Ovary (tissue), 9 donors: ENCODE results near the gene FAM83C. TPM values are rescaled to one million over a fixed set of nuclear protein-coding genes. Genes with fewer than 3 reads are reported as not detected.

ENCODE experiments used
- DNase-seq, 5 donors: peaks; one replicate each; pipeline ENCODE4 v3.0.0-alpha.2; 2019 to 2020
- H3K27ac ChIP-seq, 2 donors: fragments of 200-600 bp; one replicate each; pipeline versions ENCODE4 v1.5.1 to v1.8.0; 2019 to 2022
- H3K27me3 ChIP-seq: fragments of 200-600 bp; one replicate; pipeline ENCODE4 v1.8.0; 2022
- H3K36me3 ChIP-seq: fragments of 200-600 bp; sonication (generic); one replicate; pipeline ENCODE4 v1.5.1; 2019
- H3K4me1 ChIP-seq: one replicate; pipeline ENCODE4 v1.8.1; 2013; ENCODE audit warnings: mild to moderate bottlenecking, moderate library complexity; ENCODE audit not compliant: insufficient read depth
- H3K4me3 ChIP-seq: fragments of 200-600 bp; sonication (generic); one replicate; pipeline ENCODE4 v1.5.1; 2017
- H3K9me3 ChIP-seq, 2 donors: fragments of 200-600 bp in 1 of 2; sonication (generic) in 1 of 2; one replicate each; pipeline versions ENCODE4 v1.5.1 to v1.8.1; 2013 to 2019; ENCODE audit warnings: mild to moderate bottlenecking in 1 of 2, moderate library complexity in 1 of 2
- CTCF ChIP-seq, 3 donors: fragments of 450-650 bp in 2 of 3; fragments of 200-600 bp in 1 of 3; IDR thresholded peaks; one replicate each; pipeline versions ENCODE4 v1.5.1 to v1.8.0; 2016 to 2022; ENCODE audit warnings: antibody characterized with exemption in 3 of 3, mild to moderate bottlenecking in 1 of 3
- EP300 ChIP-seq: sonication (generic); formaldehyde crosslinking; IDR thresholded peaks from one replicate; pipeline ENCODE4 v1.6.1; 2017; ENCODE audit warnings: antibody characterized with exemption
- POLR2A ChIP-seq: fragments of 450-650 bp; IDR thresholded peaks from one replicate; pipeline ENCODE4 v1.6.1; 2017; ENCODE audit warnings: antibody characterized with exemption, mild to moderate bottlenecking, moderate library complexity
- WGBS, 3 donors: extraction: QIAGEN DNeasy Blood & Tissue Kit in 1 of 3; methylation state at CpG; one replicate each; pipeline versions ENCODE4 v1.1.5 to v1.1.7; 2013 to 2017; 5-methylcytosine and 5-hydroxymethylcytosine counted together
- intact Hi-C, 4 donors: fragments of 100-400 bp; cut with DNase I; formaldehyde crosslinking; loops; one replicate each; pipeline versions ENCODE4 v1.11.0 to v1.15.1; 2022 to 2023
- polyA plus RNA-seq, 2 donors: library from polyadenylated mRNA; stranded (reverse); fragments of 200-250 nt in 1 of 2; fragments of 350-450 nt in 1 of 2; fragmentation: Illumina TruSeq in 1 of 2; extraction: RNeasy Lipid Tissue Mini Kit (QIAGEN cat#74804) in 1 of 2; gene quantifications; one replicate each; pipeline ENCODE4 v1.2.3, GENCODE V29; 2013 to 2014
- total RNA-seq, 7 donors: library from RNA; depleted of rRNA in 2 of 7; stranded (reverse); fragments of >200 nt in 2 of 7; fragmentation: NEBNext Ultra II Directional in 3 of 7; extraction: Animal tissue kit (Norgen Biotek cat#: 25700) in 3 of 7; gene quantifications; one replicate each; pipeline versions ENCODE4 v1.1.0 to v1.2.4, GENCODE V29; 2016 to 2023
- donor health status: DM: no; HTN: no; CAD: no; lungs with moderate emphysema.
- donor health status: DM: no; HTN: no; CAD: no.
- donor health status: Bipolar disorder and iron deficiency.
- donor health status: DM: yes; HTN: yes; CAD: no.
- donor health status: DM: no; HTN: no; CAD: no.
- donor health status: DM: yes; HTN: yes; CAD: no.

FAM83C gene
- total and polyA plus RNA-seq, 9 donors: not detected

GRCh38 chr20:35252037-35252461 lies 40.2 kb downstream of the FAM83C start:
- intact Hi-C loops: no loop called here
- H3K36me3 ChIP-seq: no peaks in the 10 kb centered on the region
- no peaks in the 10 kb centered on the region for H3K4me1 ChIP-seq
- no peaks in the 10 kb centered on the region for H3K9me3 ChIP-seq
- 49 to 69% (median 59%) methylated on average over 2 of the region's 2 CpGs for WGBS, 3 donors
- no peaks in the 10 kb centered on the region for H3K27me3 ChIP-seq
- no peak for TF ChIP-seq POLR2A
- TF ChIP-seq EP300: no peak
- no peak for TF ChIP-seq CTCF (IDR thresholded peaks at IDR 0.05)
- no peak for DNase-seq
- H3K4me3 ChIP-seq: no peak overlapping the region
- no peak overlapping the region for H3K27ac ChIP-seq

GRCh38 chr20:35251613-35251940 lies 40.6 kb downstream of the FAM83C start:
- H3K36me3 ChIP-seq: no peaks in the 10 kb centered on the region
- no peak overlapping the region for H3K4me3 ChIP-seq
- no peak overlapping the region for H3K27ac ChIP-seq
- DNase-seq: no peak
- WGBS, 3 donors: 85 to 92% (median 90%) methylated on average over 2 of the region's 2 CpGs
- no peaks in the 10 kb centered on the region for H3K9me3 ChIP-seq
- intact Hi-C loops: no loop called here
- no peaks in the 10 kb centered on the region for H3K27me3 ChIP-seq
- TF ChIP-seq CTCF (IDR thresholded peaks at IDR 0.05) (no peak), EP300 (no peak), POLR2A (no peak)
- no peaks in the 10 kb centered on the region for H3K4me1 ChIP-seq

GRCh38 chr20:35248641-35249475 lies 43.4 kb downstream of the FAM83C start:
- intact Hi-C loops: no loop called here
- Histone ChIP-seq H3K4me1 (no peaks in the 10 kb centered on the region), H3K36me3 (no peaks in the 10 kb centered on the region), H3K4me3 (no peak overlapping the region), H3K9me3 (no peaks in the 10 kb centered on the region), H3K27me3 (no peaks in the 10 kb centered on the region), H3K27ac (no peak overlapping the region)
- TF ChIP-seq POLR2A (no peak), EP300 (no peak), CTCF (IDR thresholded peaks at IDR 0.05) (no peak)
- 62 to 70% (median 70%) methylated on average over 9 of the region's 9 CpGs for WGBS, 3 donors
- no peak for DNase-seq

GRCh38 chr20:35246723-35247122 lies 45.5 kb downstream of the FAM83C start:
- H3K4me1 ChIP-seq: no peaks in the 10 kb centered on the region
- DNase-seq: no peak
- intact Hi-C loops: no loop called here
- no peak overlapping the region for H3K27ac ChIP-seq
- H3K27me3 ChIP-seq: no peaks in the 10 kb centered on the region
- WGBS, 3 donors: 89 to 92% (median 91%) methylated on average over 12 of the region's 12 CpGs
- H3K36me3 ChIP-seq: no peaks in the 10 kb centered on the region
- no peak overlapping the region for H3K4me3 ChIP-seq
- TF ChIP-seq CTCF (IDR thresholded peaks at IDR 0.05) (no peak), POLR2A (no peak), EP300 (no peak)
- H3K9me3 ChIP-seq: no peaks in the 10 kb centered on the region
